Prostate gland (tissue), 2 donors: ENCODE measurements around the gene GNB5.

Source experiments
- POLR2A ChIP-seq: fragments of 450-650 bp; IDR thresholded peaks from one replicate; pipeline ENCODE4 v1.6.1; 2016; ENCODE audit warnings: antibody characterized with exemption, mild to moderate bottlenecking
- TF ChIP-seq, protein P1 (sequence below), 4 experiments: fragments of 200-600 bp in 2 of 4; fragments of 450-650 bp in 2 of 4; sonication (generic) in 2 of 4; IDR thresholded peaks; 1 replicate in 3 of 4; 2 replicates in 1 of 4; pipeline ENCODE4 v1.5.1; 2016 to 2019; ENCODE audit warnings: antibody characterized with exemption in 4 of 4, mild to moderate bottlenecking in 2 of 4, moderate library complexity in 2 of 4

DNA sequence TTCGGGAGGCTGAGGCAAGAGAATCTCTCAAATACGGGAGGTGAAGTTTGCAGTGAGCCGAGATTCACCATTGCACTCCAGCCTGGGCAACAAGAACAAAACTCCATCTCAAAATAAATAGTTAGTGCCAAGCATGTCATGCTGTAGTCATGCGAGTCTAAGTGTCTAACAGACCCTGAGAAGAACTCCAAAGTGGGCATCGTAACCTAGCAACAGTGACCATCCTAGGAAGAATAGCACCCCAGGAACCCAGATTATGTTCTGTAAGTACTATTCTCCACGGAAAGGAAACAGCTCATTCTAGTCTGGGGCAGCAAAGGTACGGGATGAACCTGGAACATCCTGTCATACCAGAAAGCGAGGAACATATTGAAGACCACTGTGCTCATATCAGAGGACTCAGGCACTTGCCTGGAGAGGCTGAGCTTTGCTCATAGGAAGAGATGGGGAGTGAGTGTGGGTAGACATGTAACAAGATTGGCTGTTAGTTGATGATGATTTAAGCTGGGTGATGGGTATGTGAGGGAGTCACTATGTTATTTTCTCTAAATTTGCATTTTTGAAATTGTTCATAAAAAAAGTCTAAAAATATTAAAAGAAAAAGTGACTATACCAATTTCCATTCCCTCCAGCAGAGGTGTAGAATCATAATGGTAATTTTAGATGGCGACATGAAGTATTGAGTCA is 110.3 kb downstream of the GNB5 start:
- no peak for TF ChIP-seq POLR2A
- TF ChIP-seq, protein P1, sequence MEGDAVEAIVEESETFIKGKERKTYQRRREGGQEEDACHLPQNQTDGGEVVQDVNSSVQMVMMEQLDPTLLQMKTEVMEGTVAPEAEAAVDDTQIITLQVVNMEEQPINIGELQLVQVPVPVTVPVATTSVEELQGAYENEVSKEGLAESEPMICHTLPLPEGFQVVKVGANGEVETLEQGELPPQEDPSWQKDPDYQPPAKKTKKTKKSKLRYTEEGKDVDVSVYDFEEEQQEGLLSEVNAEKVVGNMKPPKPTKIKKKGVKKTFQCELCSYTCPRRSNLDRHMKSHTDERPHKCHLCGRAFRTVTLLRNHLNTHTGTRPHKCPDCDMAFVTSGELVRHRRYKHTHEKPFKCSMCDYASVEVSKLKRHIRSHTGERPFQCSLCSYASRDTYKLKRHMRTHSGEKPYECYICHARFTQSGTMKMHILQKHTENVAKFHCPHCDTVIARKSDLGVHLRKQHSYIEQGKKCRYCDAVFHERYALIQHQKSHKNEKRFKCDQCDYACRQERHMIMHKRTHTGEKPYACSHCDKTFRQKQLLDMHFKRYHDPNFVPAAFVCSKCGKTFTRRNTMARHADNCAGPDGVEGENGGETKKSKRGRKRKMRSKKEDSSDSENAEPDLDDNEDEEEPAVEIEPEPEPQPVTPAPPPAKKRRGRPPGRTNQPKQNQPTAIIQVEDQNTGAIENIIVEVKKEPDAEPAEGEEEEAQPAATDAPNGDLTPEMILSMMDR (IDR thresholded peaks at IDR 0.05), result no peak
